CD4-positive, alpha-beta T cell treated with Interleukin-17A for 1 hour (primary cell): ENCODE measurements around the gene SPP2.

Experiments used
- DNase-seq: peaks from one replicate; pipeline ENCODE4 v3.0.0-alpha.2; 2020

The SPP2 gene

GRCh38 chr2:234096164-234096563 is 45.7 kb downstream of the SPP2 start:
- no peak for DNase-seq

DNA sequence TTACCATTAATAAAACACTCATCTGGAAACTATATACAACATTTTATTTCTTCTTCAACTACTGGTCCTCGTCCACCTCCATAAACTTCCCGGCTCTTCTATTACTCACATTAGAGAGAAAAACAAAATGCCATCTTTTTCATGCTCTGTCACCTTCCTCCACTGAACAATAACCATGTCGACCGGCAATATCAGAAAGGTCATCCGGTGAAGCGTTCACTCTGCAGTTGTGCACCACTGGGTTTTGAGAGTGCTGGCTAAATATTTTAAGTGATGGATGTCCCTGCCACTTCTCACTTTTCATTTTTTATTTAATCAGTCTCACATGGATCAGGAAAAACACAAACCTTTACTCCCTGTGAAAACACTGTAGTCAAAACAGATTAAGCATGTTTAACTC is 48.2 kb downstream of the SPP2 start:
- DNase-seq: no peak

DNA sequence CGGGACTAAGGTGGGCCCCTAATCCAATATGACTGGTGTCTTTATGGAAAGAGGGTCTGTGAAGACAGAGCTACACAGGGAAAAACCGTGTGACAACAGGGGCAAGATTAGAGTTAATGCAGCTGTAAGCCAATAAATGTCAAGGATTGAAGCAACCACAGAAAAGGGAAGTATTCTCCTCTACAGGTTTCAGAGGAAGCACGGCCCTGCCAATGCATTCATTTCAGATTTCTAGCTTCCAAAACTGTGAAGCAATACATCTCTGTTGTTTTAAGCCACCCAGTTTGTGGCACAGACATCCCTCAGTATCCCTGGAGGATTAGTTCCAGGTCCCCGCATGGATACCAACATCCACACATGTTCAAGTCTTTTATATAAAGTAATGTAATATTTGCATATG is 48.8 kb downstream of the SPP2 start:
- no peak for DNase-seq

- DNase-seq: peak; percentile 54
Observed at GRCh38 chr2:234100686-234101085, 50.2 kb downstream of the SPP2 start.

DNA sequence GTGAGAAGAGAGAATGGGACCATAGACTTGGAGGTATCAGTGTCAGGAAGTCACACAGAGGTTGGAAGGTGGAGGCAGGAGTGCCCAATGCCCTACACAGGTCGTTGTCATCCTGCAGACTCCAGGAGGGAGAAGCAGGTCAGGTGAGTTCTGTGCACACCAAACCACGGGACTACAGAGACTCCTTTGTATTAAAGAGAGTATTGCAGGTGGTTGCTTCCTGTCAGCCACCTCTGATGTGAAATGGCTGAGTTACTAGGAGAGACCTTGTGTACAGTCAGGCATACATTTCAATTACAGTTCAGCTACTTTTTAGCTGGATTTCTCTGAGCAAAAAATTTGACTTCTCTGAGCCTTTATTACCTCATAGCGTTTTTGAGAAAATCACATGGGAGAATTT is 51.6 kb downstream of the SPP2 start:
- DNase-seq: peak; percentile 51

GRCh38 chr2:234107861-234108260 is 57.4 kb downstream of the SPP2 start:
- no peak for DNase-seq

DNA sequence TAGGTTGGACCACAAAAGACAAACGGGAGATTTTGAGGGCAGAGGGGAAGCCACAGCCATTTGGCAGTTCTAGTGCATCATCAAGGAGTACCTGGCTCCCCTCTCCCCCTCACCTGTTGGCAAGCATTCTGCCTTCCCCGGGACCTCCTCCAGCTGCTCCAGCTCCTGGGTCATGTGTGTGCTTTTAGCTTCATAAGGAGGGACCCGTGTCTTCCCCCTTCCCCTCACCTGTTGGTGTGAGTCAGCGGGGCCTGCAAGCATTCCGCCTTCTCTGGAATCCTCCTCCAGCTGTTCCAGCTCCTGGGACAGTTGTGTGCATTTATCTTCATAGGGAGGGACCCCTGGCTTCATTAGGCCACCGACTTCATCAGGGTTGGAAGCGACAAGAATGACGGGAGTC is 58.8 kb downstream of the SPP2 start:
- no peak for DNase-seq

DNA sequence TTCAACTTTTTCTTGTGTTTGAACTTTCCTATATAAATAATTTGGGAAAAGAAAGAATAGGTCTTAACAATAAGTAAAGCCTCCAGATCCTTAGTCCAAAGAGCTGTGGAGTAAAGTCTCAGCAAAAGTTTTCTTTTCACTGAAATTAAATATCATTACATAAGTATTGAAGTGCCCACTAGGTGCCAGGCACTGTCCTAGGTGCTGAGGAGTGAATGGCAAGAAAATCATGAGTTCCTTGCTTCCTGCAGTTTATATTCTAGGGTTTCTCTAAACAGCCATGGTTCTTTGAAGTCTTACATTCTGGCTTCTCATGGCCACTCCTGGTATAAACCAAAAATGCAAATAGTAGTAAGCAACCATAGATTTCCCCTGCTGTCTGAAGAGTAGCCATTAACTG is 59.7 kb downstream of the SPP2 start:
- no peak for DNase-seq

DNA sequence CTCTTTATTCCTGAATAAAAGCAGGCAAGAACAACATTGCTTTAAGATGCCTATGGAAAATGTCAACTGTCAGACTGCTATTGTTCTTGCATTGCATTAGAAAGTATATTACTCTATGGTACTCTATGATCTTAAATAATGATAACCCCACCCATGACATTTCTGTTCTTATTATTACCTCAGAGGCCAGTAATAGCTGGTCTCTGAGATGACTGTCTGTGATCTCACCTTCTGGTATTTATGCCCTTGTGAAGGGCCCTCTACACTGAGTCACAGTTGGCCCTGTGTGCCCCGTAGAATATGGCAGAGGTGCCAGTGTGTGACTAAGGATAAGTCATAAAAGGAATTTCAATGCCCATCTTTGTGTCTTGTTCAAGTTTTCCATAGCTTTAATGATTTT is 61.0 kb downstream of the SPP2 start:
- DNase-seq: no peak

- DNase-seq: no peak
Observed at GRCh38 chr2:234116010-234116409, 65.5 kb downstream of the SPP2 start.

- DNase-seq: no peak
Observed at GRCh38 chr2:234121999-234122398, 71.5 kb downstream of the SPP2 start.

GRCh38 chr2:234125451-234126145 is 75.1 kb downstream of the SPP2 start:
- no peak for DNase-seq

- DNase-seq: no peak
Observed at GRCh38 chr2:234126146-234126470, 75.6 kb downstream of the SPP2 start.
